Measurements from ENCODE around the gene PCDHGA1.
"Not testable (repeated sequence)": the region's sequence is repeated elsewhere in the genome, so short reads cannot be mapped to it uniquely, and the experiment has no call there.

Gene PCDHGA1

DNA sequence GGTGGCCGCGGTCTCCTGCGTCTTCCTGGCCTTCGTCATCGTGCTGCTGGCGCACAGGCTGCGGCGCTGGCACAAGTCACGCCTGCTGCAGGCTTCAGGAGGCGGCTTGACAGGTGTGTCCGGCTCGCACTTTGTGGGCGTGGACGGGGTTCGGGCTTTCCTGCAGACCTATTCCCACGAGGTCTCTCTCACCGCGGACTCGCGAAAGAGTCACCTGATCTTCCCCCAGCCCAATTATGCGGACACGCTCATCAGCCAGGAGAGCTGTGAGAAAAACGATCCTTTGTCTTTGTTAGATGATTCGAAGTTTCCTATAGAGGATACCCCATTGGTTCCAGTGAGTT lies 84.9 kb downstream of the PCDHGA1 start:
- Histone ChIP-seq H3K36me3 (ENCODE audit: control insufficient read depth in 1 of 2, insufficient read depth in 2 of 2, low read length in 2 of 2) (peaks cover 21 to 26% of the 10 kb centered on the region in 2 experiments), H3K9me3 (ENCODE audit: insufficient read depth, low read depth, low read length) (peaks cover 24% of the 10 kb centered on the region)
- H2AFZ ChIP-seq (ENCODE audit: insufficient read depth, low read length, poor library complexity); H3K14ac ChIP-seq (ENCODE audit: low read length); H2BK120ac ChIP-seq (ENCODE audit: insufficient read depth, low read length, poor library complexity); H4K91ac ChIP-seq (ENCODE audit: low read depth, low read length); H2BK12ac ChIP-seq (ENCODE audit: low read length); H4K8ac ChIP-seq (ENCODE audit: low read depth, low read length); H3K23ac ChIP-seq (ENCODE audit: low read length); H3K27ac ChIP-seq (ENCODE audit: low read depth, low read length); H2AK5ac ChIP-seq (ENCODE audit: low read length); H3K4ac ChIP-seq (ENCODE audit: low read depth, low read length); H3K4me3 ChIP-seq (ENCODE audit: low read depth, low read length); DNase-seq; H3K18ac ChIP-seq (ENCODE audit: low read length); H3K79me2 ChIP-seq (ENCODE audit: control insufficient read depth, insufficient read depth, low read length, poor library complexity); H4K12ac ChIP-seq (ENCODE audit: low read depth, low read length); H3K27me3 ChIP-seq (ENCODE audit: insufficient read depth, low read length); H2BK5ac ChIP-seq (ENCODE audit: low read depth, low read length, poor library complexity); H3K4me2 ChIP-seq (ENCODE audit: low read length); H3K79me1 ChIP-seq (ENCODE audit: low read length); H3K9ac ChIP-seq (ENCODE audit: low read length); H3K4me1 ChIP-seq (ENCODE audit: control insufficient read depth in 1 of 2, insufficient read depth in 2 of 2, low read length in 2 of 2): not testable (repeated sequence)
- WGBS (ENCODE audit: extremely low coverage, insufficient coverage, insufficient read length): no CpG with 5 or more reads among the region's 24 CpGs

DNA sequence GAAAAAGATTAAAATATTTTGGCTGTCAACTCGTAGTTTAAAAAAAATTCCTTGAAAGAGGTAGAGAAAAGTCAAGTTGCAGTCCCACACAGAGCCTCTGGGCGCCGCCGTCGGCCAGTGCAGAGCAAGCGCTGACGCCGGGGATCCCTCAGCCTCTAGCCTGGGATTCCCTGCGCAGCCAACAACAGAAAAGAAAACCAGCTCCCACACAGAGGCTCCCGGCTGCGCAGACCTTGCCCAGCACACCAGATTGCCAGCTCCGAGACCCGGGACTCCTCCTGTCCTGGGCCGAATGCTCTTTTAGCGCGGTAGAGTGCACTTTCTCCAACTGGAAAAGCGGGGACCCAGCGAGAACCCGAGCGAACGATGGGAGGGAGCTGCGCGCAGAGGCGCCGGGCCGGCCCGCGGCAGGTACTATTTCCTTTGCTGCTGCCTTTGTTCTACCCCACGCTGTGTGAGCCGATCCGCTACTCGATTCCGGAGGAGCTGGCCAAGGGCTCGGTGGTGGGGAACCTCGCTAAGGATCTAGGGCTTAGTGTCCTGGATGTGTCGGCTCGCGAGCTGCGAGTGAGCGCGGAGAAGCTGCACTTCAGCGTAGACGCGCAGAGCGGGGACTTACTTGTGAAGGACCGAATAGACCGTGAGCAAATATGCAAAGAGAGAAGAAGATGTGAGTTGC lies 87.3 kb downstream of the PCDHGA1 start, which contains the start of gene PCDHGB7:
Gene PCDHGB7, plus strand, starts transcription at position 184 of the 679 bp plus-strand sequence. Its CDS starts 183 bp downstream, at position 367.
- H2AFZ ChIP-seq (ENCODE audit: insufficient read depth, low read length, poor library complexity): peak within 1 kb of the TSS; percentile 97
- peak within 1 kb of the TSS; percentile 78 for H4K8ac ChIP-seq (ENCODE audit: low read depth, low read length)
- H3K27ac ChIP-seq (ENCODE audit: low read depth, low read length): peak within 1 kb of the TSS; percentile 27
- H3K4me1 ChIP-seq (ENCODE audit: control insufficient read depth in 1 of 2, insufficient read depth in 2 of 2, low read length in 2 of 2); H3K23ac ChIP-seq (ENCODE audit: low read length); H2BK12ac ChIP-seq (ENCODE audit: low read length); H3K27me3 ChIP-seq (ENCODE audit: insufficient read depth, low read length); H3K9ac ChIP-seq (ENCODE audit: low read length); H2AK5ac ChIP-seq (ENCODE audit: low read length); H3K79me2 ChIP-seq (ENCODE audit: control insufficient read depth, insufficient read depth, low read length, poor library complexity); H3K79me1 ChIP-seq (ENCODE audit: low read length): not testable (repeated sequence)
- H3K9me3 ChIP-seq (ENCODE audit: insufficient read depth, low read depth, low read length): peaks cover 39% of the 10 kb centered on the region
- H2BK5ac ChIP-seq (ENCODE audit: low read depth, low read length, poor library complexity): peak within 1 kb of the TSS; percentile 57
- peak; percentile 25 to 64 for DNase-seq
- WGBS (ENCODE audit: extremely low coverage, insufficient coverage, insufficient read length): no CpG with 5 or more reads among the region's 47 CpGs
- H3K4ac ChIP-seq (ENCODE audit: low read depth, low read length): peak within 1 kb of the TSS; percentile 43
- peak within 1 kb of the TSS; percentile 71 for H3K4me3 ChIP-seq (ENCODE audit: low read depth, low read length)
- H2BK120ac ChIP-seq (ENCODE audit: insufficient read depth, low read length, poor library complexity): peak within 1 kb of the TSS; percentile 78
- H4K12ac ChIP-seq (ENCODE audit: low read depth, low read length): peak within 1 kb of the TSS; percentile 89
- H3K4me2 ChIP-seq (ENCODE audit: low read length): peak within 1 kb of the TSS; percentile 69
- peak within 1 kb of the TSS; percentile 88 for H3K14ac ChIP-seq (ENCODE audit: low read length)
- H4K91ac ChIP-seq (ENCODE audit: low read depth, low read length): peak within 1 kb of the TSS; percentile 85
- peak within 1 kb of the TSS; percentile 90 for H3K18ac ChIP-seq (ENCODE audit: low read length)
- H3K36me3 ChIP-seq (ENCODE audit: control insufficient read depth in 1 of 2, insufficient read depth in 2 of 2, low read length in 2 of 2): peaks cover 36 to 41% of the 10 kb centered on the region in 2 experiments

DNA sequence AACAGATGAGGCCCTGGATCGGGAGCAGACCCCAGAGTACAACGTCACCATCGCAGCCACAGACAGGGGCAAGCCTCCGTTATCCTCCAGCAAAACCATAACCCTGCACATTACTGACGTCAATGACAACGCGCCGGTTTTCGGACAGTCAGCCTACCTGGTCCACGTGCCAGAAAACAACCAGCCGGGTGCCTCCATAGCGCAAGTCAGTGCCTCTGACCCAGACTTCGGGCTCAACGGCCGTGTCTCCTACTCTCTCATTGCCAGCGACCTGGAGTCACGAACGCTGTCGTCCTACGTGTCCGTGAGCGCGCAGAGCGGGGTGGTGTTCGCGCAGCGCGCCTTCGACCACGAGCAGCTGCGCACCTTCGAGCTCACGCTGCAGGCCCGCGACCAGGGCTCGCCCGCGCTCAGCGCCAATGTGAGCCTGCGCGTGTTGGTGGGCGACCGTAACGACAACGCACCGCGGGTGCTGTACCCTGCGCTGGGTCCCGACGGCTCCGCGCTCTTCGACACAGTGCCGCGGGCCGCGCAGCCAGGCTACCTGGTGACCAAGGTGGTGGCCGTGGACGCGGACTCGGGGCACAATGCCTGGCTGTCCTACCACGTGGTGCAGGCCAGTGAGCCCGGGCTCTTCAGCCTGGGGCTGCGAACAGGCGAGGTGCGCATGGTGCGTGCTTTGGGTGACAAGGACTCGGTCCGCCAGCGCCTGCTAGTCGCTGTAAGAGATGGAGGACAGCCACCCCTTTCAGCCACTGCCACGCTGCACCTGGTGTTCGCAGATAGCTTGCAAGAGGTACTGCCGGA lies 89.0 kb downstream of the PCDHGA1 start:
- no CpG with 5 or more reads among the region's 74 CpGs for WGBS (ENCODE audit: extremely low coverage, insufficient coverage, insufficient read length)
- H3K4me1 ChIP-seq (ENCODE audit: control insufficient read depth in 1 of 2, insufficient read depth in 2 of 2, low read length in 2 of 2): peaks cover 2 to 5% of the 10 kb centered on the region in 2 experiments
- H3K9me3 ChIP-seq (ENCODE audit: insufficient read depth, low read depth, low read length): peaks cover 44% of the 10 kb centered on the region
- H4K91ac ChIP-seq (ENCODE audit: low read depth, low read length): no peak overlapping the region
- no peak overlapping the region for H4K8ac ChIP-seq (ENCODE audit: low read depth, low read length)
- H2AFZ ChIP-seq (ENCODE audit: insufficient read depth, low read length, poor library complexity): no peak overlapping the region
- H3K14ac ChIP-seq (ENCODE audit: low read length): no peak overlapping the region
- H4K12ac ChIP-seq (ENCODE audit: low read depth, low read length): no peak overlapping the region
- no peak overlapping the region for H3K27ac ChIP-seq (ENCODE audit: low read depth, low read length)
- H3K79me1 ChIP-seq (ENCODE audit: low read length): peaks cover 5% of the 10 kb centered on the region
- no peak overlapping the region for H2BK120ac ChIP-seq (ENCODE audit: insufficient read depth, low read length, poor library complexity)
- no peak overlapping the region for H3K9ac ChIP-seq (ENCODE audit: low read length)
- peak overlapping the region; percentile 13 for H3K4me3 ChIP-seq (ENCODE audit: low read depth, low read length)
- no peaks in the 10 kb centered on the region for H3K27me3 ChIP-seq (ENCODE audit: insufficient read depth, low read length)
- H3K23ac ChIP-seq (ENCODE audit: low read length): no peak overlapping the region
- H2BK5ac ChIP-seq (ENCODE audit: low read depth, low read length, poor library complexity): no peak overlapping the region
- H3K36me3 ChIP-seq (ENCODE audit: control insufficient read depth in 1 of 2, insufficient read depth in 2 of 2, low read length in 2 of 2): peaks cover 40% of the 10 kb centered on the region in 2 experiments
- no peak overlapping the region for H3K4ac ChIP-seq (ENCODE audit: low read depth, low read length)
- H2BK12ac ChIP-seq (ENCODE audit: low read length): no peak overlapping the region
- DNase-seq: no peak
- no peak overlapping the region for H3K4me2 ChIP-seq (ENCODE audit: low read length)
- peak overlapping the region; percentile 39 for H3K18ac ChIP-seq (ENCODE audit: low read length)
- H3K79me2 ChIP-seq (ENCODE audit: control insufficient read depth, insufficient read depth, low read length, poor library complexity): no peaks in the 10 kb centered on the region
- no peak overlapping the region for H2AK5ac ChIP-seq (ENCODE audit: low read length)

DNA sequence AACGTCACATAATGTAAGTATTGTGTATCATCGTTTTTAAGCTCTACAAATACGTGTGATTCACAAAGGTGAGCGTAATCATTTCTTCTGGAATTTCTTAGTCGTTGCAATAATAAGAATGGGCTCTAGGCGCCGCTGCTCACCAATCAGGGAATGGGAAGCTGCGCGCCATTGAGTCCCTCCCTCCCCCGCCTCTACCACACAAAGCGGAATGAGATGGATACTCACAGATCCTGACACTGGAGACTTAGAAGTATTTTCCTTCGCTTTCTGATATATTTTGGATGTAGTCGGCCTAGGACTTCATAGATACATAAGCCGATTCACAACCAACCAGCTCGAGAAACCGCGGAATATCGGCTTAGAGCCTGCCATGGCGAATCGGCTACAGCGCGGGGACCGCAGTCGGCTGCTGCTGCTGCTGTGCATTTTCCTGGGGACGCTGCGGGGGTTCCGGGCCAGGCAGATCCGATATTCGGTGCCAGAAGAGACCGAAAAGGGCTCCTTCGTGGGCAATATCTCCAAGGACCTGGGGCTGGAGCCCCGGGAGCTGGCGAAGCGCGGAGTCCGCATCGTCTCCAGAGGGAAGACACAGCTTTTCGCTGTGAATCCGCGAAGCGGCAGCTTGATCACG lies 90.7 kb downstream of the PCDHGA1 start, which contains the start of gene PCDHGA11:
Gene PCDHGA11, plus strand, starts transcription at position 197 of the 634 bp plus-strand sequence. Its CDS starts 177 bp downstream, at position 374.
- Histone ChIP-seq H3K27me3 (ENCODE audit: insufficient read depth, low read length) (no peaks in the 10 kb centered on the region), H3K4me3 (ENCODE audit: low read depth, low read length) (no peak within 1 kb of the TSS), H3K23ac (ENCODE audit: low read length) (no peak within 1 kb of the TSS), H3K36me3 (ENCODE audit: control insufficient read depth in 1 of 2, insufficient read depth in 2 of 2, low read length in 2 of 2) (peaks cover 37 to 38% of the 10 kb centered on the region in 2 experiments), H3K4me2 (ENCODE audit: low read length) (no peak within 1 kb of the TSS), H2BK120ac (ENCODE audit: insufficient read depth, low read length, poor library complexity) (no peak within 1 kb of the TSS), H2AFZ (ENCODE audit: insufficient read depth, low read length, poor library complexity) (peak within 1 kb of the TSS; percentile 42), H3K79me1 (ENCODE audit: low read length) (peaks cover 5% of the 10 kb centered on the region), H3K79me2 (ENCODE audit: control insufficient read depth, insufficient read depth, low read length, poor library complexity) (no peaks in the 10 kb centered on the region), H3K9me3 (ENCODE audit: insufficient read depth, low read depth, low read length) (peaks cover 39% of the 10 kb centered on the region), H3K27ac (ENCODE audit: low read depth, low read length) (no peak within 1 kb of the TSS), H2BK12ac (ENCODE audit: low read length) (no peak within 1 kb of the TSS), H2AK5ac (ENCODE audit: low read length) (no peak within 1 kb of the TSS), H3K4ac (ENCODE audit: low read depth, low read length) (no peak within 1 kb of the TSS), H4K8ac (ENCODE audit: low read depth, low read length) (no peak within 1 kb of the TSS), H3K9ac (ENCODE audit: low read length) (no peak within 1 kb of the TSS), H3K4me1 (ENCODE audit: control insufficient read depth in 1 of 2, insufficient read depth in 2 of 2, low read length in 2 of 2) (peaks cover 2 to 5% of the 10 kb centered on the region in 2 experiments), H3K18ac (ENCODE audit: low read length) (peak within 1 kb of the TSS; percentile 39), H4K12ac (ENCODE audit: low read depth, low read length) (no peak within 1 kb of the TSS), H4K91ac (ENCODE audit: low read depth, low read length) (no peak within 1 kb of the TSS), H2BK5ac (ENCODE audit: low read depth, low read length, poor library complexity) (no peak within 1 kb of the TSS), H3K14ac (ENCODE audit: low read length) (no peak within 1 kb of the TSS)
- peak; percentile 55 to 88 for DNase-seq
- WGBS (ENCODE audit: extremely low coverage, insufficient coverage, insufficient read length): no CpG with 5 or more reads among the region's 42 CpGs

Measured in trophoblast cell (in vitro differentiated cells and primary cell).